GM21381 (cell line): ENCODE results near the gene OCA2.

Experiments
- ATAC-seq: cut with Tn5 transposase; IDR thresholded peaks from one replicate; pipeline ENCODE4 v1.9.1; 2021; ENCODE audit warnings: mild to moderate bottlenecking, moderate library complexity; ENCODE audit not compliant: unreplicated experiment

OCA2 gene

DNA sequence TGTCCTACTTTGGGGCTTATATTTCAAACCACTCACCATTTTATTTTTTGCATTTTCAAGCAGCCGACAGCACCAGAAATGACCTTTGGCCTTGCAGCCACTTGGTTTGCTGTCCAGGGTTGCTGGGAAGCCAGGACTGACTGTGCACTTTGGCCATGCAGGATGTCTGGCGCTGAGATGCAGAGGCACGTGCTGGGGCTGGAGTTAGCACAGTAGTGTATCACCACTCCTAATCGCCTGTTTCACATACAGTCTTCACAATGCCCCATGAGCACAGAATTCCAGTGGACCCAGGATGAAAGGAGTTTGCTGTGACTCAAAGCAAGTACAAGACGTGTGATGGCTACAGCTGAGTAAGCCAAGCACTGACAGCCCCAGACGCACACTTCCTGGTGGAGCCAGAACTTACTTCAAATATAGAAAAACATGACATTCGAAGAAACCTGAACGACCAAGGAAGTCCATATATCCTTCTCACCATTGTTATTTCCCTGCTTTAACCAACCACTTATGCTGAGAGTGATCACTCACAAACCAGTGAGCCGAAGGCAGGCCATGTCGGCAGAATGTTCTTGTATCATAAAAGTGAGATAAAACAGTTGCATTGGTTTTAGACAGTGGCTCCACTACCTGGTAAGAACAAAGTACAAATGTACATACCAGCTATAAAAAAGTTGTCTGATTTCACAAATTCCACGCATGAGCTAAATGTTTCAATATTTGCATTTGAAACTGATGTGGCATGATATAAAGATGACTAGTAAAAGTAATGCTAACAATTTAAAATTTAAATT is 16.0 kb downstream of the OCA2 start:
- ATAC-seq: no peak

DNA sequence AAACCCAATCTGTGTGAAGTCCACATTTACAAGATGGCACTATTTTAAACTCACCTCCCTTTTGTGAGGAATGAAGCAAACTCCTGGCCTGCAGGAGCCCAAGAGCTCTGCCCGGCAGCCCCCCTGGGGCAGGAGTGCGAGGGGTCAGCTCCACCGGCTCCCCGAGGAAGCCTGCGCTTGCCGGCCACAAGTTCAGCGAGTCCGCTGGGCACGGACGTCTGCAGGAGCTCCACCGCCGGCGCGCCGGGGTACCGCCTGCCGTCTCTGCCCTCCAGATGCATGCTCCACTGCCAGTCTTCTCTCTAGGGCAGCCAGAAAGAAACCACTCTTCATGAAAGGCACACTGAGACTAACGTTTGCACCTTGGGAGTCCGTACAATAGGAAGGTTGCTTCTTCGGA is 17.5 kb downstream of the OCA2 start:
- ATAC-seq: no peak

DNA sequence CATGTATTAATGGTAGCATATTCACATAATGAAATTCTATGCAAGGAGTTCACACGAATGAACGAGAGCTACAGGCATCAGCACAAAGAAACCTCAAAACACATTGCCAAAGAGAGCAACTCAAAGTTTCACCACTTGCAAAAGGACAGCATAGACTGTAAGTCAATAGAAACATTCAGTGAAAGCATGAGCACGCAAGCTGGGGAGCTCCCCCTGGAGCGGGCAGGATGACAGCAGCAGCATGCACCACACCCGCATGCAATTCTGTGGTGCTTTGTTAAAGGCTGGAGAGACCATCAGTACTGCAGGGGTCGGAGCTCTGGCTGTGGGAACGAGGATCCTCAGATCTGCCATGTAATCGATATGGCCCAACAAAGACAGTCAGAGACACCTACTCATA is 18.7 kb downstream of the OCA2 start:
- ATAC-seq: no peak

DNA sequence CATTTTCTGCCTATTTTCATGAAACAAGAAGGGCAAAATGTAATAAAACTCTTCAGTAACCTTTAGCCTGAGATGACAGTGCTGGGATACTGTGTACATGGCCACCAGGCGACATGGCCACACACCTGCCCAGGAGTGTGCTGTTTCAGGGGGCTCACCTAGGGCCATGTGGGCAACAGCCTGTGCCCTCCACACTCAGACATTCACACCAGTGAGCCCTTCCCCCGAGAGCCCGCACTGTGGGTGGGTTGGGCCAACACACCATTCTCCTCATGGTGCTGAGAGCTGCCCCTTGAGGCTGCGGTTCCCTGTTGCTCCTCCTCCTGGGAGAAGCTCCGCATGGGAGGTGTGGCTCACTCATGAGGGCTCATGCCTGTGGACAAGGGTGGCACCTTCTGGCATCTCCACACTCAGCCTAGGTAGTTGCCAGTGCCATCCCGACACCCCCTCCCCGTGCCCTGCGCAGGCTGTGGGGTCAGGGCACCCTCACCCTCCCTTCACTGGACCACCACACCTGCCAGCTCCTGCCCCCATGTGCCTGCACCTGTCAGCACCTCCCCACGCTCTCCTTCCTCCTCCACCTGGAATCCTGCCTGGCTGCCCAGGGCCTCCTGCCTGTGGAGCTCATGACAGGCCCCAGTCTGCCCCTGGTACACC is 19.7 kb downstream of the OCA2 start:
- no peak for ATAC-seq

DNA sequence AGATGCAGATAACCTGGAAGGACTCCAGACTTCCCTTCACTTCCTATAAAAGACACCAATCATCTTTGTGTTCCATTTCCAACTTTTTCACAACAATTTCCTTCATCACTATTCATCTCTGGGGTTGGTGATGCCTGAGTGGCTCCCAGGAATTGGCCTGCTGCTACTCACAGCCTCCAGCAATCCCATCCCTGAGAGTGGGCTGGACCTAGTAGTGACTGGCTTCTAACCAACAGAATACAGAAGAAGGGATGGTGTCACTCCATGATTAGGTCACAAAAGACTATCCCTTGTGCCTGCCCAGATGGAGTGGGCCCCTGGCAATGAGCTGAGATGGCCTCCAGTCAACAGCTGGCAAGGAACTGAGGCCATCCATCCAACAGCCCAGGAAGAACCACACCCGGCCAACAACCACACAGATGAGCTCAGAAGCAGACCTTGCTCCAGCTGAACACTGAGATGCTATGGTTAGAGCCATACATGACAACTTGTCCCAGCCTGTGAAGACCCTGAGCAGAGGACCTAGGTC is 20.9 kb downstream of the OCA2 start:
- no peak for ATAC-seq

DNA sequence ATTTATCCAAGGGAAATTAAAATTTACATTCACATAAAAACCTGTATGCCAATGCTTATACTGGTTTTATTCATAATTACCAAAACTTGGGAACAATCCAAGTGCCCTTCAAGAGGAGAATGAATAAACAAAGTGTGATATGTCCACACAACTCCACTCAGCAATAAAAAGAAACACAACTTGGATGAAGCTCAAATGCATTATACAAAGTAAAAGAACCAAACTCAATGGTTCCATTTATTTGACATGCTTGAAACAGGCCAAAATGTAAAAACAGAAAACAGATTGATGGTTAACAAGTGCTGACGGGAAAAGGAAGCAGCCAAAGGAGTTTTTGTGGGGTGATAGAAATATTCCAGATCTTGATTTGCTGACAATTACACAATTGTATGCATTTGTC is 23.5 kb downstream of the OCA2 start:
- no peak for ATAC-seq

DNA sequence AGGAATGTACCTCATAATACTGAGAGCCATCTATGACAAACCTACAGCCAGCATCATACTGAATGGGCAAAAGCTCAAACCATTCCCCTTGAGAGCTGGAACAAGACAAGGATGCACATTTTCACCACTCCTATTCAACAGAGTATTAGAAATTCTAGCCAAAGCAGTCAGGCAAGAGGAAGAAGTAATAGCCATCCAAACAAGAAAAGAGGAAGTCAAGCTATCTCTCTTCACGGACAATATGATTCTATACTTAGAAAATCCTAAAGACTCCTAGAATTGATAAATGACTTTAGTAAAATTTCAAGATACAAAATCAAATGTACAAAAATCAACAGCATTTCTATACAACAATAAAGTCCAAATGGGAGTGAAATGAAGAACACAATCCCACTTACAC is 30.2 kb downstream of the OCA2 start:
- no peak for ATAC-seq

DNA sequence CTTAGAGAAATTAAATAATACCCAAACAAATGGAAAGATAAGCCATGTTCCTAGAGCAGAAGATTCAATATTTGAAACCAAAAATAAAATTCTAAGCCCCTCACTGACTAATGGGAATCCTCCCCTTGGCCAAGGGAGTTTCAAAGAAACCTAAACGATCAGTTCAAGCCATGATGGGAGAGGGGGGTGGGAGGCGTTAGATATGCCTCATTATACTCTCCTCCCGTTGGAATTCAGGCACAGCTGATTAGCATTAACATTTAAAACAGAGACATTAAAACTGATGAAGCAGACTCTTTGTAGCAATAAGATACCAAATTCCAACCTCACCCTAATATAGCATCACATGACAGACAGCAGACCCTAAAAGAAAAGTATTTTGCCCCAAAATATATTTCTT is 32.9 kb downstream of the OCA2 start:
- no peak for ATAC-seq

DNA sequence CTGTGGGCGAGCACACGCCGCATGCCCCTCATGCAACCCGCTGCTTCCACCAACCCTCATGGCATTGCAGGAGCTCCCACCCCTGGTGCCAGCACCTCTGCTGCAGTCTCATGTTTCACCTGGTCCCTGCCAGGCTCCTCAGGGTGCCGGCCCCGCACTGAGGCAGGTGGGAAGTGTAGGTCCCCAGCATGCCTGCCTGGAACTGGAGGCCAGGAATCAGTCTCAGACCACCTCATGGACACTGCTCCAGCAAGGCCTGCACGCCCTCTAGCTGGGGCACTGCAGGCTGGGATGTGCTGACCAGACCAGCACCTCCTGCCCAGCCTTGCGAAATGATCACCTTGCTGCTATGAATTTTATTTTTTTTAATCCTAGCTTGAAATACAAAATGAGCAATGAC is 39.1 kb downstream of the OCA2 start:
- no peak for ATAC-seq

DNA sequence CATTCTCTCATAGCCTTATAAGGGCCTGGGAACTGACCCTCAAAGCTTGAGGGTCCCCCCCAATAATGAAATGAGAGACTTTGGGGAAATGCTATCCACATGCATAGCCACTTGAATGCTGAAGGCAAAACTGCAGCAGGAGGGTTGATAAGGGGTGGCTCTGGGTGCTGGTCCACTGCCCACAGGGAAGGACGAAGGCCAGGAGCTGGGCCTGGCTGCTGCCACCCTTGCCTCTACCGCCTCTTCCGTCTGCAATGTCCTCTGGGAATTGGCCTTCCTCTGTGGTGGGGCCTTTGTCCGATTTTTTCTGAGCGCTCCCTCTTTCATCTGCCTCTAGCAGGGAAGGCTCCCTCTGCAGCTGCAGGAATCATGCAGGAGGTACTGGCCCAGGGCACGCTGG is 41.0 kb downstream of the OCA2 start:
- no peak for ATAC-seq

DNA sequence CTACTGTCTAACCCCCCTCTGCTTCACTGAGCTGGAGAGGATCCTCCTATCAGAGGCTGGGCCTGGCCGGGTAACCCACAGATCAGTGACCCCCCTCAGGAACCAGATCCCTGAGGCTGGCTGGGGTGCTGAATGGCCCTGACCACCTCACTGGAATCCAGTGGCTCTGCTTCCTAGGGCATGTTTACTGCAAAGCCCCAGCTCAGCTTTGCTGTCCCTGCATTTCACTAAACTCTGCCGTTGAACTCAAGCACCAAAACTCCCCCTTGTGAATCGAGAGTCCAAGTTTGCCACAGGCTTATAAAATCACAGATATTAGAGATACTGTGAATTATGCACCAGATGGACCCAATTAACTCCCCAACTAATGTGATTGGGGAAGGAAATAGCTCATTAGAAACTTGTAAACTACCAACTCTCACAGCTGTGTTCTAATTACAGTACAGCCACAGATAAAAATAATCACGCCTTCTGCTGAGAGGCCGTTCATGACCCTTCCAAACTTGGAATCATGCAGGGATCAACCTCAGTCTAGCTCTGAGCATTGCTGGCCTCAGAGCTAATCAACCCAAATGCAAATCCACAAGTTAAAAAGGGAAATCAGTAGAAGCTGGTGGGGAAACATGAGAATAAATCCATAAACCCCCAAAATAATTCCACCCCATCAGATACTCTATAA is 47.0 kb downstream of the OCA2 start:
- no peak for ATAC-seq

DNA sequence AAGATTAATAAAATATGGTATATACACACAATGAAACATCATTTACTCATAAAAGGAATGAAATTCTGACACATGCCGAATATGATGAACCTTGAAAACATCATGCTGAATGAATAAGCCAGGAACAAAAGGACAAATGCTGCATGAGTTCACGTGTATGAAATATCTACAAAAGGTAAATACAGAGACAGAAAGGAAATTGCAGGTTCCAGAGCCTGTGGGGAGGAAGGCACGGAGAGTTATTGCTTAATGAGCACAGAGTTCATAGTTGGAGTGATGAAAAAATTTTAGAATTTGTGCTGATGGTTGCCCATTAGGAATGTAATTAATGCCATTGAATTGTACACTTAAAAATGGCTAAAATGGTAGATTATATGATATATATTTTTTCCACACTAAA is 49.5 kb downstream of the OCA2 start:
- ATAC-seq: no peak

DNA sequence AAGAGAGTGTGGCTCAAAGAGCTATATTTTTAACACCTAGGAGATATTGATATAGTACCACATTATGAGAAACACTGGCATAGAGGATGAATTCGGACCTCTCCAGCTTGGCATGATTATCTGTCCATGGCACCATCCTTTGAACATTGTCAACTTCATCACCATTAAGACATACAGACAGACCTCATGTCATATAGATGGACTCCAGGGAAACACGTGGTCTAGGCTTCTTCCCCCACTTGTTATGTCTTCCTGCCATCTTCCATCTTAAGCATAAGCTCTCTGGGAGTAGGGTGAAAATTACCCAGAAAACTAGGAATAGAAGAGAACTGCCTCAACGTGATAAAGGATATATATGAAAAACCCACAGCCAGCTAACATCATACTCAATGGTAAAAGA is 51.8 kb downstream of the OCA2 start:
- ATAC-seq: no peak

DNA sequence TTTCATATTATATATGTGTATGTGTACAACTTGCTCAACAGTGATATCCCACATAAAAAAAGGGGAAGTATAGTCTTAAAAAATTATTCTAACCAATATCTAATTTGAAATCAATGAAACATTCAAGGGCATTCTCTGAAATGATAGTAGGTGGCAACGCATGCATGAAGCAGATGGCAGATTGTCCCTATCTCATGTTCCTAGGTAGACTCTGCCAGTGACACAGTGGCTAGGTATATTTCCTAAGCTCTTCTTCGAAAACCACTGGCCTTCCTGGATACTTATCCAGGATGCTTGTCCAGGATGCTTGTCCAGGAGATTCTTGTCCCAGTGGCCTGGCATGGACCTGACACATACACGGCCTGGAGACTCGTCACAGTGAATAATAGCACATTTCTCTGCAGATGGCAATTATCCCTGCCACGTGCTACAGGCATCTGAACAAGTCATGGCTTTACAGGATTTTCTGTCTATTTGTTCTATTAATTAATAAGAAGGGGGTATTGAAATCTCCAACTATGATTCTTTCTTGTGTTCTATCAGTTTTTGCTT is 54.9 kb downstream of the OCA2 start:
- no peak for ATAC-seq

DNA sequence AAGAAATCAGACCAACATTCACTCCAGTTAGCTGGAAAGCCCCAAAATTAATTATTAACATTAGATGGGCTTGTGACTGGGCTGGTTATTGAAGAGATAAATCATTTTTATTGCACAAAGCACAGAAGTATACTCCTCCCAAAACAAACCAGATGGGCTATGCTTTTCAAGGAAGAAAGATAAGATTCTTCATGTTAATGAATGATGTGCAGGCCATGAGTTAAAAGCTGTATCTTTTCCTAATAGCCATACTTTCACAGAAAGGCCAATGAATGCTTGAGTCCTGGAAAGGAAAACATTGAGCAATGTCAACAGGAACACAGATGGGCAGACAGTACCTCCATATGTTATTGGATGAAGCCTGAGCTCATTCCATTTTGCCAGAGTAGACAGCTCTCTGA is 55.4 kb downstream of the OCA2 start:
- ATAC-seq: no peak

DNA sequence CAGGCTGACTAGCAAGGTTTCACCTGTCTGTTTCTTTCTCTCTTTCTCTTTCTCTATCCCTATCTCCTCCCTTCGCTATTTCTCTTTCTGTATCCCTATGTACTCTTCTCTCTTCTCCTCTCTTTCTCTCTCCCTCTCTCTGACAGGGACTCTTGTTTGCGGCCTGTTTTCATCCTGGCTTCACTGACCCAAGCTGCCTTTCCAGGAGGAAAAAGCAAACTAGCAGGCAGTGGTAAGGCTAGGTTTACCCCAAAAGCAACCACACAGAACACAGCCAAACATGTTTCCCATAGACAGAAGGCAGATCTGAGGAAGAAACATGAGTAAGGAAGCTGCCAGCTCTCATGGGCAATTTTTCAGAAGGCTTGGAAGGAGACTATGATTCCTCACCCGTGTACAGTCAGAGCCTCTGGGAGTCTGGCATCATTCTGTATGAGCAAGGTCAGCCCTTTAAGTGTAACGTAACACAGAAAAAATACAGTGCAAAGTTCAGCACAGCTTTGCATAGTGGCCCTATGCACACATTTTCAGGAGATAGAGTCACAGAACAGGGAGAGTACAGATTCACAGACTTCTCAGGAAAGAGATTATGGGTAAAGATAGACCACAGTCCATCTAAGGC is 61.0 kb downstream of the OCA2 start:
- ATAC-seq: no peak

DNA sequence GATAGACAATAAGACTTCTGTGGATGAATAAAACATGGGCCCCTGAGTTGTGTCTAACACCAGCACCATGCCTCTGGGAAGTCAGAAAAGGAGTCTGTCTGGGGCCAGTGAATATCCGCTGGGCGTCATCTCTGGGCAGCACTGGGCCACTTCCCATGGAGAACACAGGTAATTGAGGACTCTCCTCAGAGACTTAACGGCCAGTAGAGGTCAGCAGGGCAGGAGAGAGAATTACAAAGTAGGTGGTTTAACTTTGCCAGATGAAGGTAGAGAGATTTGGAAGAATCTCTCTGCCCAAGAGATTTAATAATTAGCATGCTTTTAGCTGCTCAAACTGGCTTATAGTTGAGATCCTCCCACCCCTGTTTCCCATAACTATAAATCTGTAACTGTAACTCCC is 65.7 kb downstream of the OCA2 start:
- no peak for ATAC-seq

DNA sequence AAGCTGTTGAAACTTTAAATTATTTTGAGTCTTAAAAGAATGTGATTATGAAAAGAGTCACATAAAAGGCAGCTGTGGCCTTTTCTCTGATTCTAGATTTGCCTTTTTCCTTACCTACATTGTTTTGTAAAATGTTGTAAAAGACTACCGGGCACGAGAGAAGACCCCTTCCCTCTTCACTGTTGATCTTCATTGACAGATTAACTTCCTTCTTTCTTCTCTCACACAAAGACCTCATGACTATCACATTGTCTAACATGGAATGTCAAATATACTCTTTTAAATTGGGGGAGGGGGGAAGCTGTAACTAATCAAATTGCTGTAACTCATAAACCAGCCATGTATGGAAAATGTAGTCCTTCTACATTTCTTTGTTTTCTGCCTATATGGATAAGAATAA is 68.3 kb downstream of the OCA2 start:
- ATAC-seq: no peak

DNA sequence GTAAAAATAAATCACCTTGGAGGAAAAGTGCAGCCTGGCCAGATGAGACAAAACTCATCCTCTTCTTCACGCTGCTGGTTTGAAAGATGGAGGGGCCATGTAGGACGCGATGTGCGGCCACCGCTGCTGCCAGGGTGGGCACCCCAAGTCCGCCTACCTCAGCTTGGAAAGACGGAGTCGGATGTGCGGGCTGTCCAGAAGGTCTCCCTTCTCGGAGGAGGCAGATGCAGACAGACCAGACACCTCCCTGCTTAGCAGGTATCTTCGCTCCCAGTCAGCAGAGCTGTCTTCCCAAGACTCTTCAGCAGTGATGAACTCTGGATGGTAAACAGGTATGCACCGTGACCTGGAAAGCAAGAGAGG is 71.4 kb downstream of the OCA2 start:
- no peak for ATAC-seq

DNA sequence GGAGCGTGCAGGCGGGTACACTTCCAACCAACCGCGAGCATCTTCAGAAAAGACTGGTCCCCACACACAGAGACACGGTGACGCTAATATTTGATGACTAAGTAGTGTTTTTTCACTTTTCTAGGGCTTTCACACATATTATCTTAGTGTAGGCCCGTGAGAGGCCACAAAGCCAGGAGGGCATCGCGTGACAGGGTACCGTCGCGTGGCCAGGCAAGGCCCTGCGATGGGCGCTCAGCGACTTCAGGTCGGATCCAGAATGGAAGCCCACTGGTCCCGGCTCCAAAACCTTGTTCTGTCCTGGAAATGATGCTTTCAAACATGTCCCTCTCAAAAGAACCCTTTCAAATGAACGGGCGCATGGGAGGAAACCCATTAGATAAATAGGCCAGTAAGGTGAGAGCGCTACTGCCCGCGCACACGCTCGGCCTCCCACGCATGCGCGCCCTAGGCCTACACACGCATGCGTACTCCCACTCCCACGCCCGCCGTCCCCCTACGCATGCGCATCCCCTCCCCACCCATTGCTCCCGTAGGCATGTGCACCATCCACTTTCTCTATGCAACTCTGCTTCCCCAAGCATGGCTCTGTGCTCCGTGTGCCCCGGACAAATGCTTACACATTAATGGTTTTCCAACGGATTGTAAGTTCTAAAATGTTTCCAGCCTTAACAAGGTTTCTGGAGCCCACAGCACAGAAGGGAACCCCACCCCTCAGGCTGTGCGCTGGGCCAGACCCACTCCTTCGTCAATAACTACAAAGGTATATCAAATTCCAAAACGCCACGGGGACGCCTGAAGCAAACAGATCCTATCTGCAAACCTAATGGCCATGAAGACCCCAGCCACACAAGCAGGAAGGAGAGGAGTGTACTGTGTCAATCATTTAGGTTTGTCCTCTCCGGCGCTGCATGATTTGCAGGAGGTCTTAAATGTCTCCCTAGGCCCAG is 72.1 kb downstream of the OCA2 start:
- ATAC-seq: no peak
